Lower leg skin (tissue), 4 donors: ENCODE results near the gene C4BPB. TPM values are rescaled to one million over a fixed set of nuclear protein-coding genes. Genes with fewer than 3 reads are reported as not detected.

ENCODE experiments used
- DNase-seq, 2 donors: peaks; one replicate each; pipeline ENCODE4 v3.0.0-alpha.2; 2019; ENCODE audit warnings: low spot score in 2 of 2
- H3K4me3 ChIP-seq: fragments of 200-600 bp; sonication (generic); 2 replicates; pipeline ENCODE4 v1.5.1; 2017; ENCODE audit warnings: mild to moderate bottlenecking, low read depth; ENCODE audit not compliant: poor library complexity, severe bottlenecking
- CTCF ChIP-seq, 3 donors: fragments of 450-650 bp; IDR thresholded peaks; one replicate each; pipeline ENCODE4 v1.5.1; 2016; ENCODE audit warnings: antibody characterized with exemption in 3 of 3, mild to moderate bottlenecking in 3 of 3, moderate library complexity in 2 of 3
- POLR2A ChIP-seq, 2 donors: fragments of 450-650 bp; IDR thresholded peaks; one replicate each; pipeline ENCODE4 v1.6.1; 2016 to 2017; ENCODE audit warnings: antibody characterized with exemption in 2 of 2, mild to moderate bottlenecking in 1 of 2, moderate library complexity in 1 of 2
- WGBS, 2 donors: methylation state at CpG; one replicate each; pipeline ENCODE4 v1.1.5; 2018; 5-methylcytosine and 5-hydroxymethylcytosine counted together
- intact Hi-C: fragments of 100-400 bp; cut with DNase I; formaldehyde crosslinking; loops from one replicate; pipeline ENCODE4 v1.15.0; 2023; ENCODE audit warnings: low total_unique reads
- total RNA-seq, 4 donors: library from RNA; depleted of rRNA; stranded (reverse); fragments of >200 nt; gene quantifications; one replicate each; pipeline ENCODE4 v1.1.0, GENCODE V29; 2016

C4BPB gene
- total RNA-seq, 4 donors from 2014 or later: not detected

DNA sequence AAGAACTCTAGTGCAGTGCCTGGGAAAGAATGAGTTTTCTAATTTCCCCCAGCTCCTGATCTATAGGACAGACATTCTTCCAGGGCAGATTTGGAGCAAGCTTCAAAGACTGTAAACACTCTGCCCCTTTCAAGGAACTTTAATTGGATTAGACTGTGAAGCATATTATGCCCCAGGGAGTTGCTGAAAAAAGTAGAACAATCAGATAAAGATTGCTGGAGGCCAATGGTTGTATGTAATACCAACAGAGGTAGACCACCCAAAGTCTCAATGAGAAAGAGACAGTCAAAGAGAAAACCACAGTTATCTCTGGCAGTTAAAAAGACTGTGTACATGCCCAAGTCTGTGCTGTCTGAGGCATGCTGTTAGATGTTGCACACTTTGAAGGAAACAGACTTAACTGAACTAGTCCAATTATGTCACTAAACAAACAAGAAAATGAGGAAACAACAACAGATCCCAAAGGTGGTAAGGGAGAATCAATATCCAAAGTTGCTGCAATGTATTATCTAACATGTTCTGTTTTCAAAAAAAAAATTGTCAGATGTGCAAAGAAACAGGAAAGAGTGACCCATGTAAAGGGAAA, 39.8 kb downstream of the C4BPB start:
- DNase-seq: no peak
- intact Hi-C loops: no loop called here
- TF ChIP-seq POLR2A (IDR thresholded peaks at IDR 0.05): no peak
- no peak for TF ChIP-seq CTCF (IDR thresholded peaks at IDR 0.05)
- H3K4me3 ChIP-seq: no peak overlapping the region

DNA sequence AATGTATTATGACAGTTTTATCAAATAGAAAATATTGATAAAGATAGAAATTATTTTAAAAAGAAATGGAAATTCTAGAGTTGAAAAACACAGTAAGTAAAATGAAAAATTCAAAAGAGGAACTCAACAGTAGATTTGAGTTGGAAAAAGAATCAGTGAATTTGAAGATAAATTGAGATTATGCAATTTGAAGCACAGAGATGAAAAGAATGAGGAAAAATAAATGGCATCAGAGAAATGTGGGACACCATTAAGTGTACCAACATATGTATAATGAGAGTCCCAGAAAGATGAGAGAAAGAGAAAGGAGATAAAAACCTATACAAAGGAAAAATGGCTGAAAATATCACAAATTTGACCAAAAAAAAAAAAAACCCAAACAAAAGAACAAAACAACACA, 40.4 kb downstream of the C4BPB start:
- TF ChIP-seq CTCF (IDR thresholded peaks at IDR 0.05): no peak
- no peak for TF ChIP-seq POLR2A (IDR thresholded peaks at IDR 0.05)
- DNase-seq: no peak
- intact Hi-C loops: no loop called here
- no peak overlapping the region for H3K4me3 ChIP-seq

DNA sequence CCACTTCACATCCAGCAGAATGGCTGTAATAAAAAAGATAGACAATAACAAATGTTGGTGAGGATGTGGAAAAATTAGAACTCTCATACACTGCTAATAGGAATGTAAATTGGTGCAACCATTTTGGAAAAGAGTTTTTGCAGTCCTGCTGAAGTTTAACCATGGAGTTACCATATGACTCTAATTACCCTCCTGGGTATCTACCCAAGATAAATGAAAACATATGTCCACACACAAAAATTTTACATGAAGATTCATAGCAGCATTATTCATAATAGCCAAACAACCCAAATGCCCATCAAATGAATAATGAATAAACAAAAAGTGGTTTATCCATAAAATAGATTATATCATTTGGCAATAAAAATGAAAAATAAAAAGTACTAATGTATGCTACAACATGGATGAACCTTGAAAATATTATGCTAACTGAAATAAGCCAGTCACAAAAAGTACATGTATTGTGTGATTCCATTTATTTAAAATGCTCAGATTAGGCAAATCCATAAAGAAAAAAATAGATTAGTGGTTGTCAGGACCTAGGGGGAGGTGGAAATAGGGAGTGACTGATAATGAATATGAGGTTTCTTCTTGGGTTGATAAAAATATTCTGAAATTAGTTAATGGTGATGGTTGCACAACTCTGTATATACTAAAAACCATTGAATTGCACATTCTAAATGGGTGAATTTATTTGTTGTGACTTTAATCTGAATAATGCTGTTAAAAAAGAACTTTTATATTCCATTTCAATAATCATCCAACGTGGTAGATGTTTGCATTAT, 41.8 kb downstream of the C4BPB start:
- H3K4me3 ChIP-seq: no peak overlapping the region
- no peak for DNase-seq
- WGBS, 2 donors: 71 to 88% methylated on average over 1 of the region's 1 CpG
- intact Hi-C loops: no loop called here
- TF ChIP-seq CTCF (IDR thresholded peaks at IDR 0.05): no peak
- TF ChIP-seq POLR2A (IDR thresholded peaks at IDR 0.05): no peak

DNA sequence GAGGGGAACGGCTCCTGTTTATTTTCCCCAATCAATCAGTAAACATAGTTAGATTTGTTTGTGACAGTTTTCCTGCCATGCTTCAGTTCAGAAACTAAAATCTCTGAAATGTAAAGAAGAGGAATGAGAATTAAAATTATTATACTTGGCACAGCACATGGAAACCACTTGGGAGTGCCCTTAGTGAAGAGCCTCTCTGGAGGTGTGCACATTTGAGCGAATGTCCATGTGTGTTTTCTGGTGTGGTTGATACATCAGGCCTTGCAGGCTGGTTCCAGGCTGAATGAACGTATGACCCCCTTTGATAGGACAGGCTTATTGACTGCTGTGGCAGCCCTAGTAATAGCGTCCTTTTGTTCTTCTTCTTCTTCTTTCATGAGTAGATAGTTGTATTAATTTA, 42.5 kb downstream of the C4BPB start:
- no peak overlapping the region for H3K4me3 ChIP-seq
- DNase-seq: no peak
- 94 to 95% methylated on average over 4 of the region's 4 CpGs for WGBS, 2 donors
- intact Hi-C loops: no loop called here
- TF ChIP-seq POLR2A (IDR thresholded peaks at IDR 0.05): no peak
- TF ChIP-seq CTCF (IDR thresholded peaks at IDR 0.05): no peak

DNA sequence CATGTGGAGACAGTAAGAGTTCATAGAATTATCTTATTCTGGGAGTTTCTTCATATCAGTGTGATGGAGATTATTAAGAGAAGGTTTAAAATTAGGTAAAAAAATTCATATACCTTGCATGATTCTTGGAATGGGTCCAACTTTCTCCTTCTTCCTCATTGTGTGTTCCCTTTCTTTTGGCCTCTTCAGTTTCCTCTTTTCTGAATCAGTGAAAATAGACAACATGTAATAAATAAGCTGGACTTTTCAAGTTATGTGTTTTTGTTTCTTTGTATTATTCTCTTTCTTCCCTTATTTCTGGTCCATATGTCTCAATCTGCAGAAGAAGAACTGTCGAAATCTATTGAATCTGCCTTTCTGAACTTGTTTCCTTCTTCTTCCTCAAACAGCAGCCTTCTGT, 45.9 kb downstream of the C4BPB start:
- 77 to 85% methylated on average over 1 of the region's 1 CpG for WGBS, 2 donors
- no peak for DNase-seq
- intact Hi-C loops: no loop called here
- no peak overlapping the region for H3K4me3 ChIP-seq
- TF ChIP-seq CTCF (IDR thresholded peaks at IDR 0.05) (no peak), POLR2A (IDR thresholded peaks at IDR 0.05) (no peak)

- no peak for DNase-seq
- TF ChIP-seq CTCF (IDR thresholded peaks at IDR 0.05) (no peak), POLR2A (IDR thresholded peaks at IDR 0.05) (no peak)
- WGBS, 2 donors: 84 to 94% methylated on average over 1 of the region's 1 CpG
- H3K4me3 ChIP-seq: no peak overlapping the region
- intact Hi-C loops: no loop called here
Observed at GRCh38 chr1:207139616-207140015, 51.0 kb downstream of the C4BPB start.
